H9 (cell line): ENCODE measurements around the gene ELF2. TPM values are rescaled to one million over a fixed set of nuclear protein-coding genes. Genes with fewer than 3 reads are reported as not detected.

Experiments
- DNase-seq: peaks from one replicate; pipeline ENCODE4 v3.0.0-alpha.2; 2017
- H2AFZ ChIP-seq: one replicate; pipeline ENCODE4 v1.6.1; 2013; ENCODE audit warnings: mild to moderate bottlenecking, low read length, control low read depth, moderate library complexity
- H2AK5ac ChIP-seq: 2 replicates; pipeline ENCODE4 v1.6.1; 2013; ENCODE audit warnings: low read length, control low read depth, mixed read lengths; ENCODE audit not compliant: insufficient read length
- H2BK120ac ChIP-seq: one replicate; pipeline ENCODE4 v1.6.1; 2013; ENCODE audit warnings: low read depth, mild to moderate bottlenecking, low read length, control low read depth, inconsistent platforms; ENCODE audit not compliant: poor library complexity, severe bottlenecking
- H2BK12ac ChIP-seq: 2 replicates; pipeline ENCODE4 v1.6.1; 2013; ENCODE audit warnings: low read length, control low read depth, mixed read lengths, low read depth; ENCODE audit not compliant: insufficient read length
- H2BK15ac ChIP-seq: 2 replicates; pipeline ENCODE4 v1.6.1; 2013; ENCODE audit warnings: low read depth, low read length, control low read depth
- H2BK20ac ChIP-seq: one replicate; pipeline ENCODE4 v1.6.1; 2013; ENCODE audit warnings: low read depth, mild to moderate bottlenecking, low read length, control low read depth, inconsistent platforms; ENCODE audit not compliant: poor library complexity, severe bottlenecking
- H2BK5ac ChIP-seq: 2 replicates; pipeline ENCODE4 v1.6.1; 2013; ENCODE audit warnings: low read length, control low read depth, mixed read lengths; ENCODE audit not compliant: insufficient read length
- H3K14ac ChIP-seq: 2 replicates; pipeline ENCODE4 v1.6.1; 2013; ENCODE audit warnings: low read length, control low read depth; ENCODE audit not compliant: insufficient read depth
- H3K18ac ChIP-seq: 2 replicates; pipeline ENCODE4 v1.6.1; 2013; ENCODE audit warnings: low read depth, mild to moderate bottlenecking, mixed read lengths, low read length, control low read depth; ENCODE audit not compliant: insufficient read length
- H3K23ac ChIP-seq: 2 replicates; pipeline ENCODE4 v1.6.1; 2013; ENCODE audit warnings: low read length, control low read depth, mixed read lengths, low read depth; ENCODE audit not compliant: insufficient read length
- H3K23me2 ChIP-seq: 2 replicates; pipeline ENCODE4 v1.6.1; 2013; ENCODE audit warnings: low read depth, mild to moderate bottlenecking, mixed read lengths, low read length, control low read depth; ENCODE audit not compliant: insufficient read length, poor library complexity, severe bottlenecking
- H3K27ac ChIP-seq: 2 replicates; pipeline ENCODE4 v1.5.1; 2013; ENCODE audit warnings: low read length, control low read depth, mixed read lengths, low read depth; ENCODE audit not compliant: insufficient read length
- H3K27me3 ChIP-seq: 2 replicates; pipeline ENCODE4 v1.6.1; 2013; ENCODE audit warnings: low read length, control low read depth, inconsistent platforms; ENCODE audit not compliant: insufficient read depth
- H3K4ac ChIP-seq: 2 replicates; pipeline ENCODE4 v1.6.1; 2013; ENCODE audit warnings: low read depth, mild to moderate bottlenecking, control low read depth, inconsistent platforms, low read length, moderate library complexity
- H3K4me1 ChIP-seq: 2 replicates; pipeline ENCODE4 v1.6.1; 2013; ENCODE audit warnings: low read length, control low read depth, inconsistent platforms; ENCODE audit not compliant: insufficient read depth
- H3K4me2 ChIP-seq: 2 replicates; pipeline ENCODE4 v1.6.1; 2013; ENCODE audit warnings: low read length, control low read depth, mixed read lengths; ENCODE audit not compliant: insufficient read length, insufficient read depth
- H3K56ac ChIP-seq: 2 replicates; pipeline ENCODE4 v1.6.1; 2013; ENCODE audit warnings: low read depth, mild to moderate bottlenecking, mixed read lengths, low read length, control low read depth; ENCODE audit not compliant: insufficient read length
- H3K79me1 ChIP-seq: 2 replicates; pipeline ENCODE4 v1.6.1; 2013; ENCODE audit warnings: low read depth, mild to moderate bottlenecking, moderate library complexity, low read length, control low read depth, inconsistent platforms; ENCODE audit not compliant: insufficient read depth, poor library complexity, severe bottlenecking
- H3K79me2 ChIP-seq: 2 replicates; pipeline ENCODE4 v1.6.1; 2013; ENCODE audit warnings: low read length, control low read depth, inconsistent platforms; ENCODE audit not compliant: insufficient read depth
- H3K9ac ChIP-seq: 2 replicates; pipeline ENCODE4 v1.6.1; 2013; ENCODE audit warnings: low read length, control low read depth, mixed read lengths; ENCODE audit not compliant: insufficient read length; ENCODE audit errors: extremely low read depth
- H3K9me3 ChIP-seq: one replicate; pipeline ENCODE4 v1.6.1; 2013; ENCODE audit warnings: low read depth, low read length, inconsistent platforms; ENCODE audit not compliant: control insufficient read depth
- H3T11ph ChIP-seq: one replicate; pipeline ENCODE4 v1.6.1; 2013; ENCODE audit warnings: mild to moderate bottlenecking, low read length, control low read depth, inconsistent platforms
- H4K20me1 ChIP-seq: one replicate; pipeline ENCODE4 v1.6.1; 2013; ENCODE audit not compliant: control insufficient read depth, insufficient read length, insufficient read depth
- H4K5ac ChIP-seq: 2 replicates; pipeline ENCODE4 v1.6.1; 2013; ENCODE audit warnings: low read depth, mild to moderate bottlenecking, mixed read lengths, low read length, control low read depth; ENCODE audit not compliant: insufficient read length
- H4K8ac ChIP-seq: replicated peaks from 2 replicates; pipeline ENCODE4 v1.6.1; 2013; ENCODE audit warnings: low read length, control low read depth, mixed read lengths, low read depth; ENCODE audit not compliant: insufficient read length
- H4K91ac ChIP-seq: 2 replicates; pipeline ENCODE4 v1.6.1; 2013; ENCODE audit warnings: low read depth, mild to moderate bottlenecking, moderate library complexity, mixed read lengths, low read length, control low read depth; ENCODE audit not compliant: insufficient read length
- H3K27ac Mint-ChIP-seq, 3 experiments: 2 replicates in 2 of 3; 3 replicates in 1 of 3; pipeline ENCODE4 v1.8.0; 2020 to 2021; ENCODE audit warnings: mixed read lengths in 3 of 3, mild to moderate bottlenecking in 1 of 3, moderate library complexity in 1 of 3
- H3K27me3 Mint-ChIP-seq: 2 replicates; pipeline ENCODE4 v1.8.0; 2021; ENCODE audit warnings: low read depth, mild to moderate bottlenecking, moderate library complexity, mixed read lengths
- H3K36me3 Mint-ChIP-seq, 3 experiments: 2 replicates in 2 of 3; 3 replicates in 1 of 3; pipeline ENCODE4 v1.8.0; 2020 to 2021; ENCODE audit warnings: low read depth in 3 of 3, mixed read lengths in 3 of 3; ENCODE audit not compliant: insufficient read depth in 1 of 3
- H3K4me1 Mint-ChIP-seq, 2 experiments: 2 replicates each; pipeline ENCODE4 v1.8.0; 2020; ENCODE audit warnings: mixed read lengths in 2 of 2
- H3K4me3 Mint-ChIP-seq, 2 experiments: 2 replicates in 1 of 2; 3 replicates in 1 of 2; pipeline ENCODE4 v1.8.0; 2020 to 2021; ENCODE audit warnings: mild to moderate bottlenecking in 2 of 2, mixed read lengths in 2 of 2, moderate library complexity in 1 of 2
- H3K9me3 Mint-ChIP-seq, 2 experiments: 2 replicates in 1 of 2; 3 replicates in 1 of 2; pipeline ENCODE4 v1.8.0; 2020; ENCODE audit warnings: mild to moderate bottlenecking in 2 of 2, mixed read lengths in 2 of 2, moderate library complexity in 1 of 2
- CTCF ChIP-seq: fragments of 200-600 bp; sonication (generic); conservative IDR thresholded peaks from 3 replicates; pipeline ENCODE4 v1.8.0; 2021; ENCODE audit warnings: antibody characterized with exemption, mild to moderate bottlenecking
- WGBS: extraction: QIAGEN DNeasy Blood & Tissue Kit; methylation state at CpG from one replicate; pipeline ENCODE4 v1.1.7; 2013; ENCODE audit warnings: missing lambda C conversion rate, low lambda C conversion rate, mixed read lengths; ENCODE audit not compliant: insufficient read length; ENCODE audit errors: extremely low coverage; 5-methylcytosine and 5-hydroxymethylcytosine counted together
- total RNA-seq: library from RNA; stranded (reverse); gene quantifications from 2 replicates; pipeline ENCODE4 v1.2.1, GENCODE V29; 2021

ELF2 gene
- total RNA-seq, 1 experiment from 2014 or later: 49.6 TPM

- Histone ChIP-seq H4K20me1 (no peaks in the 10 kb centered on the region), H3K4me1 (peaks cover 5% of the 10 kb centered on the region; the same call in 1 of the 2 replicates), H3K18ac (no peak overlapping the region), H4K91ac (no peak overlapping the region), H2BK20ac (no peak overlapping the region), H4K5ac (no peak overlapping the region), H3K79me2 (peaks cover 39% of the 10 kb centered on the region; the same call in 1 of the 2 replicates), H3K23ac (no peak overlapping the region), H3T11ph (no peak overlapping the region), H3K27ac (peak overlapping the region; percentile 28), H4K8ac (no peak overlapping the region), H3K4me2 (no peak overlapping the region), H3K56ac (no peak overlapping the region), H3K9me3 (no peaks in the 10 kb centered on the region), H3K23me2 (peaks cover 5% of the 10 kb centered on the region), H2AK5ac (no peak overlapping the region), H2BK120ac (no peak overlapping the region), H3K79me1 (peaks cover 12% of the 10 kb centered on the region), H3K9ac (no peak overlapping the region), H2BK15ac (no peak overlapping the region), H3K27me3 (no peaks in the 10 kb centered on the region), H2BK5ac (no peak overlapping the region), H2BK12ac (no peak overlapping the region), H3K14ac (no peak overlapping the region), H3K4ac (no peak overlapping the region), H2AFZ (no peak overlapping the region)
- Mint-ChIP-seq H3K9me3 (no peaks in the 10 kb centered on the region; a peak in 1 of 5 replicates), H3K4me1 (peaks cover 54 to 59% of the 10 kb centered on the region in 2 experiments), H3K27ac (peak overlapping the region; percentile 64 to 89 (median 74); a peak in 4 of 7 replicates), H3K36me3 (no peaks in the 10 kb centered on the region; a peak in 1 of 7 replicates), H3K27me3 (no peaks in the 10 kb centered on the region), H3K4me3 (no peak overlapping the region)
- no peak for DNase-seq
- no peak for TF ChIP-seq CTCF
- no CpG with 5 or more reads among the region's 7 CpGs for WGBS
Observed at GRCh38 chr4:139171876-139172691, 4.9 kb downstream of the ELF2 start.
